Choroid plexus epithelial cell (primary cell): ENCODE measurements around the gene NAE1.

Experiments
- DNase-seq: peaks from one replicate; pipeline ENCODE4 v3.0.0-alpha.2; 2010; ENCODE audit warnings: low read depth
- H3K4me3 ChIP-seq: 2 replicates; pipeline ENCODE4 v1.5.1; 2011; ENCODE audit warnings: low read depth, mild to moderate bottlenecking, control low read depth, low read length, moderate library complexity
- TF ChIP-seq, protein P1 (sequence below): conservative IDR thresholded peaks from 2 replicates; pipeline ENCODE4 v1.5.1; 2011; ENCODE audit warnings: low read depth, mild to moderate bottlenecking, control low read depth, inconsistent platforms, low read length, moderate library complexity

Gene NAE1

DNA sequence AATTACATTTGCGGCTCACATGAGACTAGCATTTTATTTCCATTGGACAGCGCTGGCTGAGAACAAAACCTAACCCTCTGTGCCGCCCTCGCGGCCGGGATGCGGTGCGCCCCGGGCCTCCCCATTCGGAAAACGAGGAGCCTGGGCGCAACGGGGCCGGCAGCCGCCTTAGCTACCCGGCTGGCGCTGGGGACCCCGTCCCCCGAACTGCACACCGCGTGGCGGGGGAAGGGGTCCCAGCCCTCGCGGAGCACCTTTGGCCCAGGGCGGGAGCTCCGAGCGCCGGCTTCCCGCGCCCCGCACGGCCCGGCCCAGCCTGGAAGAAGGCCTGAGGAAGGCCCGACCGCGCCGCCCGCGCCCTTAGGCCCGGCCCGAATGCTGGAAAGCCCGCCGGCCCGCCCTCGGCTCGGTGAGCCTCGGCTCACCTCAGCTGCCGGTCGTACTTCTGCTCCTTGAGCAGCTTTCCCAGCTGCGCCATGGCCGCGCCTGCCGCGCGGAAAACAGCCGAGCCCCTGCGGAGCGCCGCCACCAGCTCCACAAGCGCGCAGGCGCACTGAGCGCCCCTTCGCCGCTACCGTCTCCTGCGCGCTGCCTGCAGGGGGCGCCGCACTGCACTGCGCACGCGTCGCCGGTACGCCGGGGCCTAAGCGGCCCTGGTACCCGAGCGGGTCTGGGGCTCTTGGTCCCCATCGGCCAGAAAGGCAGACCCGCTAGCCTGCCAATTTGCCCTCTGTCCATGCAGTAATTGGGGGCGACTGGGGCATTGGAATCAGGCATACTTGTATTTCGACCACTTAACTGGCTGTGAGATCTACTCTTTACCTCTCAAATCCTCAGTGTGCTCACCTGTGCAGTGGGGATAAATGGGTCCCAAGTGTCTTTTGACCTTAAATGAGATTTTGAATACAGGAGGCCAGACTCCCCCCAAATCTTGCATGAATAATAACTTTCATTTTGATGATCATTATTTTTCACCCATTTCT, at the start of gene NAE1:
NAE1 (minus strand) TSS at position 555 of the 983 bp plus-strand sequence; CDS start at position 478, 77 bp downstream.
- DNase-seq, result peak; percentile 89
- TF ChIP-seq, protein P1, sequence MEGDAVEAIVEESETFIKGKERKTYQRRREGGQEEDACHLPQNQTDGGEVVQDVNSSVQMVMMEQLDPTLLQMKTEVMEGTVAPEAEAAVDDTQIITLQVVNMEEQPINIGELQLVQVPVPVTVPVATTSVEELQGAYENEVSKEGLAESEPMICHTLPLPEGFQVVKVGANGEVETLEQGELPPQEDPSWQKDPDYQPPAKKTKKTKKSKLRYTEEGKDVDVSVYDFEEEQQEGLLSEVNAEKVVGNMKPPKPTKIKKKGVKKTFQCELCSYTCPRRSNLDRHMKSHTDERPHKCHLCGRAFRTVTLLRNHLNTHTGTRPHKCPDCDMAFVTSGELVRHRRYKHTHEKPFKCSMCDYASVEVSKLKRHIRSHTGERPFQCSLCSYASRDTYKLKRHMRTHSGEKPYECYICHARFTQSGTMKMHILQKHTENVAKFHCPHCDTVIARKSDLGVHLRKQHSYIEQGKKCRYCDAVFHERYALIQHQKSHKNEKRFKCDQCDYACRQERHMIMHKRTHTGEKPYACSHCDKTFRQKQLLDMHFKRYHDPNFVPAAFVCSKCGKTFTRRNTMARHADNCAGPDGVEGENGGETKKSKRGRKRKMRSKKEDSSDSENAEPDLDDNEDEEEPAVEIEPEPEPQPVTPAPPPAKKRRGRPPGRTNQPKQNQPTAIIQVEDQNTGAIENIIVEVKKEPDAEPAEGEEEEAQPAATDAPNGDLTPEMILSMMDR, result peak; percentile 71
- peak within 1 kb of the TSS; percentile 81 for H3K4me3 ChIP-seq

DNA sequence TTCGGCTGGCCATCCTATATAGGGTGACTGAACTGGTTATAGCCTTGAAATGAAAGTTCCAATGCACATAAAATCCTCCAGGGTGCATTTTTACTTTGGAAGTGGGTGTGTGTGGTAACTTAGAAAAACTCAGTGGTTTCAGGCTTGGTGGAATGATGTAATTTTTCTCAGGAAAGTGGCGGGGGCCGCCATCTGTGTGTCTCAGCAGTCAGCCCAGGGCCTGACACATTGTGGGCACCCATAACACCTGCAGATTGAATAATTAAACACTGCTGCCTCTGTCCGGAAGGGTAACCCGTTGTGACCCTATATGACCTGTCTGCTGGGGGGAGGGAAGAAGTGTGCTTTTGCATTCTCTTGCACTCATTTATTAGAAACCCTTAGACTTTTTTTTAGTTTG, 47.3 kb upstream of the NAE1 start:
- TF ChIP-seq, protein P1, result no peak
- peak; percentile 28 for DNase-seq
- no peak overlapping the region for H3K4me3 ChIP-seq

DNA sequence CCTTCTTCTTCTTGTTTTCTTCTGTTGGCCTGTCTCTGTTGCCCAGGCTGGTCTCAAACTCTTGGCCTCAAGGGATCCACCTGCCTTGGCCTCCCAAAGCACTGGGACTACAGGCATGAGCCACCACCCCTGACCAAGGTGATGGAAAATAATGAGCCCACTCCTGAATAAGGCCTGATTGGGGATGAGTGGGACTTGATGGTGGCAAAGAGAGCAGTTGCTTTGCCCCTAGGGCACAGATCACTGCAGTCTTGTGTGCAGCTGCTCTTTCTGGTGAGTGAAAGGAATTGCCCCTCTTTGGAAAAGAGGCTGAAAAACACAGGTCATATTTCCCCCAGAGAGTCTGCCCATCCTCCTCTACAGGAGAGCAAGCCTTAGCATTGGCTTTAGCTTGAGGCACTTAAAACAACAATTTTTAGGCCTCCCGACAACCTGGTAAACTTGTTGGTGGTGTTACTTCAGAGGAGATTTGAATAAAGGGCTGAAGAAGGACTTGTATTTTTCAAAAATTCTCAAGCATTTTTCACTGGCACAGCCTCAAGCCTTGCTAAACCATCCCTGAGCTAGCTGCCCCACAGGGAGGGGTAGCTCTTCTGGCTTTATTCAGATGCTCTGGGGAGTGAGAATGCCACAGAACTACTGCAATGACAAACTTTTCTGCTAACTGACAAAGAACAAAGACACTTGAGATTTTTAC, 43.5 kb upstream of the NAE1 start:
- H3K4me3 ChIP-seq, result no peak overlapping the region
- peak; percentile 81 for DNase-seq
- TF ChIP-seq, protein P1, result no peak

DNA sequence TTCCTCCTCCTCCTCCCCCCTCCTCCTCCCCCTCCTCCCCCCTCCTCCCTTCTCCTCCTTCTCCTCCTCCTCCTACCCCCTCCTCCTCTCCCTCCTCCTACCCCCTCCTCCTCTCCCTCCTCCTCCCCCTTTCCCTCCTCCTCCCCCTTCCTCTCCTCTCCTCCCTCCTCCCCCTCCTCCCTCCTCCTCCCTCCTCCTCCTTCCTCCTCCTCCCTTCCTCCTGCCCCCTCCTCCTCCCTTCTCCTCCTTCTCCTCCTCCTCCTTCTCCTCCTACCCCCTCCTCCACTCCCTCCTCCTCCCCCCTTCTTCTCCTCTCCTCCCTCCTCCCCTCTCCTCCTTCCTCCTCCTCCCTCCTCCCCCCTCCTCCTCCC, 42.9 kb upstream of the NAE1 start:
- DNase-seq, result no peak
- H3K4me3 ChIP-seq, result no peak overlapping the region
- TF ChIP-seq, protein P1, result no peak

DNA sequence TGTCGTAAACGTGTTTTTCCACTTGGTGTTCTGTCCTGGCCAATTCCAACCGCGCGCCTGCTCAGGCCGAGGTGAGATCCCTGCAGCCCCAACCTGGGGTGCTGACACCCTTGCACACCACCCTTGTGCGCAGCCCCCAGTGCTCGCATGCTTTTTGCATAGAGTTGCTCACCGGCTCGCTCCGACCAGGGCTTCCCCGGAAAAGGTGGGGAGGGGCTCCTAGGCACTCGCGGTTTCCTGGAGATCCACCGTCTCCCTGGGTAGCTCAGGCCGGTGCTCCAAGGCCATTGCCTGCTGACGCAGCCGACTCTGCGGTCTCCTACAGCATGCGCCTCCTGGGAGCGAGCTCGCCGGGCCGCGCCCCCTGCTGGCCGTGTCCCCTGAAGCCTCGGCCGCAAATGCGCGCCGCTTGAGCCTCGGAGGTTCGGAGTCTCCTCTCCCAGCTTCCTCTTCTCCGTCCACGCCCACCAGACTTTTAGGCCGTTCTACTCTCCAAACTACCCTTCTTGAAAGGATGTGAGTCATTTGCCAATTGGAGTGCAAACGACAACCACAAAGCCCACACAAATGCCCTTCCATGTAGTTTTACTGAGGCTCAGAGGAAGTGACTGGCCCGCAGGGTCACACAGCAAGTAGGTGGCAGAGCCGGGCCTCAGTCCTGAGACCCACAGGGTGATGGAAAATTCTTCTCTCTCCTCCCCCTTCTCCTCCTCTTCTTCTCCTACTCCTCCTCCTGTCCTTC, 42.3 kb upstream of the NAE1 start:
- DNase-seq, result peak; percentile 99
- peak overlapping the region; percentile 54 for H3K4me3 ChIP-seq
- TF ChIP-seq, protein P1, result peak; percentile 84

DNA sequence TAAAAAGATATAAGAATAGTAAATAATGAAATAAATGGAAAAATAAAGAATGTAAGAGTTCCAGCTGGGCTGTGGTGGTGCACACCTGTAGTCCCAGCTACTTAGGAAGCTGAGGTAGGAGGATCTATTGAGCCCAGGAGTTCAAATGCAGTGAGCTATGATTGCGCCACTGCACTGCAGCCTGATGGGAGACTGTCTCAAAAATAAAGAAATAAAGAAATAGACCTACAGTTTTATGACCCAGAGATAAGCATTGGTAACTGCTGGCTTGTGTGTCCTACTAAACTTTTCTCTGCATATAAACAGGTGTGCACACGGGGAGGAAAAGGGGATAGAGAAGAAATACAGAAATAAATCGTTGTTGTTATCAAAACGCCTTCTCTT, 41.8 kb upstream of the NAE1 start:
- H3K4me3 ChIP-seq, result peak overlapping the region; percentile 54
- DNase-seq, result peak; percentile 20
- TF ChIP-seq, protein P1, result no peak
